Muscle of leg (tissue), 16 donors: ENCODE measurements around the gene DUSP22. TPM values are rescaled to one million over a fixed set of nuclear protein-coding genes. Genes with fewer than 3 reads are reported as not detected.
"Not testable (repeated sequence)": the region's sequence is repeated elsewhere in the genome, so short reads cannot be mapped to it uniquely, and the experiment has no call there.

Experiments
- DNase-seq: peaks from one replicate; pipeline ENCODE4 v3.0.0; 2013
- H3K27ac ChIP-seq: one replicate; pipeline ENCODE4 v1.5.1; 2013; ENCODE audit warnings: mild to moderate bottlenecking, low read length, control low read depth
- H3K27me3 ChIP-seq: one replicate; pipeline ENCODE4 v1.6.1; 2013; ENCODE audit warnings: low read length; ENCODE audit not compliant: control insufficient read depth, insufficient read depth
- H3K36me3 ChIP-seq: one replicate; pipeline ENCODE4 v1.6.1; 2013; ENCODE audit warnings: low read length; ENCODE audit not compliant: control insufficient read depth, insufficient read depth
- H3K4me1 ChIP-seq: one replicate; pipeline ENCODE4 v1.6.1; 2013; ENCODE audit warnings: low read length; ENCODE audit not compliant: control insufficient read depth, insufficient read depth
- H3K4me3 ChIP-seq: one replicate; pipeline ENCODE4 v1.5.1; 2013; ENCODE audit warnings: low read length, control low read depth
- H3K9me3 ChIP-seq: replicated peaks from 2 replicates; pipeline ENCODE4 v1.6.1; 2013; ENCODE audit warnings: low read depth, low read length; ENCODE audit not compliant: control insufficient read depth
- WGBS: methylation state at CpG from one replicate; pipeline ENCODE4 v1.1.5; 2013; ENCODE audit warnings: missing lambda C conversion rate; ENCODE audit not compliant: insufficient coverage; 5-methylcytosine and 5-hydroxymethylcytosine counted together
- long read RNA-seq, 11 donors: transcript quantifications; one replicate each; lab custom pipeline, GENCODE V29; 2026
- polyA plus RNA-seq, 8 donors: library from polyadenylated mRNA; unstranded; fragments of 120-200 nt; gene quantifications; one replicate each; pipeline versions ENCODE4 v1.2.1 to v1.2.3, GENCODE V29; 2013; ENCODE audit warnings: inconsistent platforms in 1 of 8, low replicate concordance in 1 of 8; ENCODE audit not compliant: insufficient read length in 8 of 8, insufficient read depth in 1 of 8
- total RNA-seq: library from RNA; stranded (reverse); fragments of 120-200 nt; gene quantifications from one replicate; pipeline ENCODE4 v1.2.4, GENCODE V29; 2013

Gene DUSP22
- 20.7 TPM for total RNA-seq
- 10 to 100 TPM; 27.1 to 35.5 (median 29.0) TPM for polyA plus RNA-seq
- long read RNA-seq, donor 1, partial matches to known transcripts = 0 of 8 reads
- long read RNA-seq, donor 1, other reads (novel, unspliced or antisense) = 0 of 8 reads
- long read RNA-seq, donor 2, partial matches to known transcripts = 0 of 3 reads
- long read RNA-seq, donor 2, other reads (novel, unspliced or antisense) = 0 of 3 reads
- long read RNA-seq, donor 3, transcript DUSP22-202 (7 exons, 3,098 nt) = major isoform, 5 of 19 reads
- long read RNA-seq, donor 3, partial matches to known transcripts = 9 of 19 reads
- long read RNA-seq, donor 3, other reads (novel, unspliced or antisense) = 0 of 19 reads
- long read RNA-seq, donor 4, partial matches to known transcripts = 0 of 4 reads
- long read RNA-seq, donor 4, other reads (novel, unspliced or antisense) = 0 of 4 reads
- long read RNA-seq, donor 5, transcript DUSP22-202 (7 exons, 3,098 nt) = major isoform, 9 of 28 reads
- long read RNA-seq, donor 5, transcript DUSP22-208 (6 exons, 1,166 nt) = minor isoform, 5 of 28 reads
- long read RNA-seq, donor 5, partial matches to known transcripts = 8 of 28 reads
- long read RNA-seq, donor 5, other reads (novel, unspliced or antisense) = 0 of 28 reads
- long read RNA-seq, donor 6, transcript DUSP22-202 (7 exons, 3,098 nt) = minor isoform, 8 of 32 reads
- long read RNA-seq, donor 6, transcript DUSP22-208 (6 exons, 1,166 nt) = major isoform, 13 of 32 reads
- long read RNA-seq, donor 6, transcript DUSP22-201 (8 exons, 1,485 nt) = minor isoform, 7 of 32 reads
- long read RNA-seq, donor 6, partial matches to known transcripts = 0 of 32 reads
- long read RNA-seq, donor 6, other reads (novel, unspliced or antisense) = 0 of 32 reads
- long read RNA-seq, donor 7, partial matches to known transcripts = 0 of 10 reads
- long read RNA-seq, donor 7, other reads (novel, unspliced or antisense) = 0 of 10 reads
- long read RNA-seq, donor 8, partial matches to known transcripts = 0 of 3 reads
- long read RNA-seq, donor 8, other reads (novel, unspliced or antisense) = 0 of 3 reads
- long read RNA-seq, donor 9, partial matches to known transcripts = 0 of 8 reads
- long read RNA-seq, donor 9, other reads (novel, unspliced or antisense) = 0 of 8 reads
- long read RNA-seq, donor 10, partial matches to known transcripts = 8 of 15 reads
- long read RNA-seq, donor 10, other reads (novel, unspliced or antisense) = 0 of 15 reads
- long read RNA-seq, donor 11, transcript DUSP22-201 (8 exons, 1,485 nt) = major isoform, 5 of 12 reads
- long read RNA-seq, donor 11, transcript DUSP22-202 (7 exons, 3,098 nt) = major isoform, 5 of 12 reads
- long read RNA-seq, donor 11, partial matches to known transcripts = 0 of 12 reads
- long read RNA-seq, donor 11, other reads (novel, unspliced or antisense) = 0 of 12 reads

DNA sequence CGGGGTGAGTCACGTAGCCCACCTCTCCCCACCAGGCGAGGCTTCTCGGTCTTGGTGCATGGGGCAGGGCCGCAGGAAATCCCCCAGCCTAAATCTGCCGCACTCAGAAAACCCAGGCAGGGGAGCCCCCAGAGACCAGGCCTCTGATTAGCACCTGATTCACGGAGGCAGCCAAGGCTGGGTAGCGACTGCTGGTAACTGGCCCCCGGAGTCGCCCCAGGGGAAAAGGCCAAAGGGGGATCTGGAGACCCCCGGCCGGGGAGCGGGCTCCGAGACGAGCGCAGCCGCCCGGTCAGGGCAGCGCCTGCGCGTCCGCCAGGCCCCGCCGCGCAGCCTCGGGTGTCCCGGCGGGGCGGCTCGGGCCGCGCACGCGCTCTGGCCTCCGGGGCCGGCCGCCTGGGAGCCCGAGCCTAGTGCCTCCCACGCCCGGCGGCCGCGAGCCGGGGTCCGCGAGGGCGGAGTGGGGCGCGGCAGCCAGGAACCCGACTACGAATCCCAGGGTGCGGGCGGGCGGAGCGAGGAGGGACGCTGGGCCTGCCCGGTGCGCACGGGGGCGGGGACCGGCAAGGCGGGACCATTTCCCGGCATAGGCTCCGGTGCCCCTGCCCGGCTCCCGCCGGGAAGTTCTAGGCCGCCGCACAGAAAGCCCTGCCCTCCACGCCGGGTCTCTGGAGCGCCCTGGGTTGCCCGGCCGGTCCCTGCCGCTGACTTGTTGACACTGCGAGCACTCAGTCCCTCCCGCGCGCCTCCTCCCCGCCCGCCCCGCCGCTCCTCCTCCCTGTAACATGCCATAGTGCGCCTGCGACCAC is at the start of gene DUSP22:
Gene DUSP22 (plus strand): TSS at position 791 of the 809 bp plus-strand sequence. CDS start 53 bp downstream, outside the sequence.
- peak; percentile 91 for DNase-seq
- Histone ChIP-seq H3K4me1 (peaks cover 20% of the 10 kb centered on the region), H3K9me3 (peaks cover 5% of the 10 kb centered on the region), H3K27me3 (no peaks in the 10 kb centered on the region), H3K4me3 (peak within 1 kb of the TSS; percentile 72), H3K27ac (peak within 1 kb of the TSS; percentile 92), H3K36me3 (no peaks in the 10 kb centered on the region)
- 22% methylated on average over 85 of the region's 85 CpGs for WGBS

- H3K4me1 ChIP-seq = no peaks in the 10 kb centered on the region
- H3K36me3 ChIP-seq = no peaks in the 10 kb centered on the region
- no peaks in the 10 kb centered on the region for H3K9me3 ChIP-seq
- no peak for DNase-seq
- no peaks in the 10 kb centered on the region for H3K27me3 ChIP-seq
- H3K4me3 ChIP-seq = no peak overlapping the region
- no peak overlapping the region for H3K27ac ChIP-seq
- WGBS = 93% methylated on average over 6 of the region's 8 CpGs
These were observed 45.9 kb upstream of the DUSP22 start for GRCh38 chr6:246352-246751.

- no peaks in the 10 kb centered on the region for H3K36me3 ChIP-seq
- H3K4me1 ChIP-seq = no peaks in the 10 kb centered on the region
- no peaks in the 10 kb centered on the region for H3K9me3 ChIP-seq
- WGBS = 80% methylated on average over 1 of the region's 5 CpGs
- no peak for DNase-seq
- no peak overlapping the region for H3K4me3 ChIP-seq
- H3K27ac ChIP-seq = no peak overlapping the region
- no peaks in the 10 kb centered on the region for H3K27me3 ChIP-seq
These were observed 44.9 kb upstream of the DUSP22 start for GRCh38 chr6:247351-247750.

- WGBS = no CpG with 5 or more reads among the region's 6 CpGs
- H3K9me3 ChIP-seq, H3K4me3 ChIP-seq, H3K36me3 ChIP-seq, DNase-seq, H3K4me1 ChIP-seq, H3K27me3 ChIP-seq, H3K27ac ChIP-seq: not testable (repeated sequence)
These were observed 44.2 kb upstream of the DUSP22 start for GRCh38 chr6:248046-248445.

- no peak for DNase-seq
- Histone ChIP-seq H3K27me3 (no peaks in the 10 kb centered on the region), H3K36me3 (no peaks in the 10 kb centered on the region)
These were observed 41.6 kb upstream of the DUSP22 start for GRCh38 chr6:250676-251075.

DNA sequence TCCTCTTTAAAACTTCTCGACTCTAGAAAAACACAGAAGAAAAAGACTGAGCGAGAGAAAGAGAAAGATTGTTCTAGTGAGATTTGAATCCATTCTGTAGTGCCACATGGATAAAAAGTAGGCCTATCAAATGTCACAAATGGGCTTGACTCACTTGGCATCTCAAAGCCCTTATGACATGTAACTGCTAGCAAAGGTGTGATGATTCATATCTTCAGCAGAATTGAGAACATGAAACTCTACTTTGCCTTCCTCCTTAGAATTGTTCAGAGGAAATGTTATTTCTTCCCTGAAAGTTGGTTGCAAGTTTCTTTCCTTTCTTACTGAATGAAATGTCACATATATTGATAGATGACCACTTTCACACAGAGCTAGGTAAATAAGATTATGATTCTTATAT is 40.4 kb upstream of the DUSP22 start:
- Histone ChIP-seq H3K9me3 (no peaks in the 10 kb centered on the region), H3K4me3 (no peak overlapping the region), H3K36me3 (no peaks in the 10 kb centered on the region), H3K4me1 (no peaks in the 10 kb centered on the region), H3K27me3 (no peaks in the 10 kb centered on the region), H3K27ac (no peak overlapping the region)
- no CpG with 5 or more reads among the region's 2 CpGs for WGBS
- DNase-seq = no peak

More at GRCh38 chr6:250676-251075, 41.6 kb upstream of the DUSP22 start:
- Histone ChIP-seq H3K9me3 (no peaks in the 10 kb centered on the region), H3K27ac (no peak overlapping the region), H3K4me3 (no peak overlapping the region), H3K4me1 (no peaks in the 10 kb centered on the region)

GRCh38 chr6:252775-253535 is 39.3 kb upstream of the DUSP22 start:
- H3K27ac ChIP-seq = no peak overlapping the region
- H3K27me3 ChIP-seq = no peaks in the 10 kb centered on the region
- no peaks in the 10 kb centered on the region for H3K9me3 ChIP-seq
- H3K4me1 ChIP-seq = no peaks in the 10 kb centered on the region
- WGBS = 63% methylated on average over 3 of the region's 8 CpGs
- DNase-seq = no peak
- H3K36me3 ChIP-seq = no peaks in the 10 kb centered on the region
- no peak overlapping the region for H3K4me3 ChIP-seq

DNA sequence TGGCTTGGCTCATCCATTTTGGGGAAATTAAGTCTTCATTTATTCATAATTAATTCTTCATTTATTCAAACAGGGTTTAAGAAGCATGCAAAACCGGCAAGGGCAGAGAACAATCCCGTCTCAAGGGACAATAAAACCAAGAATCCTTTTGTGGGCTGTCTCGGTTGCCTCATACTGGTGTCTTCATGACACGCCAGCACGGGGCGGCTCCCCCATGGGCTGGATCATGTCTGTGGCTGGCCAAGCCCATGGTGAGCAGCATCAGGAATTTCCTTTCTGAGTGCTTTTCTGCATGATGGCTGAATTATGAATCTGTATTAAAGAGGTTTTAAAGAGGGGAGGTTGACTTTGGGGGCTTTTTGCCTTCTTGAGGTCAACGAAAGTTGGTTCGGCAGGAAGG is 38.3 kb upstream of the DUSP22 start:
- 89% methylated on average over 6 of the region's 8 CpGs for WGBS
- Histone ChIP-seq H3K4me3 (no peak overlapping the region), H3K9me3 (peaks cover 1% of the 10 kb centered on the region), H3K27me3 (no peaks in the 10 kb centered on the region), H3K36me3 (no peaks in the 10 kb centered on the region), H3K4me1 (no peaks in the 10 kb centered on the region), H3K27ac (no peak overlapping the region)
- DNase-seq = no peak
